Measurements from ENCODE around the gene ADGRB3.

The ADGRB3 gene

DNA sequence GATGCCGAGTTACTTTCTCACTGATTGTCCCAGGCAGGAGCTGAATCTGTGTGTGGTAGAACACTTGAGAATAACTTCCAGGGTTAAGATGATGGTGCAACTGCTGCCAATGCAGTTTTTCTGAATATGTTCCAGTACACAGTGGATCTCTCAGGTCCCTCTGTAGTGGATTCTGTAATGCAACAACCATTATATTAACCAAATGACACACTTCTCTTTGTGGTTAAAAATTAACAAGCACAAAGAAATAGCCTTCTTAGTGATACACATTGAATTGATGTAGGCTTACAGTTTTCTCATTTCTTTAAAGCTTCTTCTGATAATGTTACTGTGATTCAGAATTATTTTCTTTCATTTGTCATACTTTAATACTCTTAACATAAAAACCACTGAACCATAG is 383.8 kb downstream of the ADGRB3 start:
- in situ Hi-C loops (cut with MboI; ENCODE audit: low sequenced_read_pairs), result no loop called here

DNA sequence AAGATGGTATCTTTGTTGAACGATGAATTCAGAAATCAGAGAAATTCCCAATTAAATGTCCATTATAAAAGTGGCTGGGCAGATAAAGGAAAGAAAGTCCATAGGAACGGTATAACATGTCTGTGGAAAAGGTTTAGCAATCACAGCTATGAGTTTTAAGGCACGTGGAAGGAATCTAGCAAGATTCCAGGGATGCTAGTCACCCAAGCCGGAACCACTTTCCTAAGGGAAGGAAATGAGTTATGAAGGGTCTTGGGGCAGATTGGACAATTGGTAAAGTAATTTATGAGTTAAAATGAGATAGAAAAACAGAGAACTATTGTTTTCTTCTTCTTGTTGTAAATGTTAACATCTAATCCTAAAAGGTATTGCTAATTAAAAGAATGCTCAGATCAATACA is 384.8 kb downstream of the ADGRB3 start:
- in situ Hi-C loops (cut with MboI; ENCODE audit: low sequenced_read_pairs), result no loop called here

DNA sequence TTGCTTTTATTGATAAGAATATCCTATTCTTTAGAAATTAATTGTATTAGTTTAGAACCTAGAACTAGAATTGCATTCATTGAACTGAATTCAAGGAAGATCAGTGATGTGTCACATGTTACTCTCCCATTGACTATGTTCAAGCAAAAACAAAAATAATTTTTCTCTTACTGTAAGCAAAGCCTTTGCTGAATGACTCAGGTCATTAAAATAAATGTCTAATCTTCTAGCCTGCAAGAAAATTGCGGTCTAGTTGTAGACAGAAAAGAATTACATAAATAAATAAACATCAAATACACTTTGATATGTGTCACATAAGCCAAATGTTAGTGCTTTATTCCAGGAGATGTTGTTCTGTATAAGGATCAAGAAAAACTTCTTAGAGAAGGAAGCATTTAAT is 387.9 kb downstream of the ADGRB3 start:
- in situ Hi-C loops (cut with MboI; ENCODE audit: low sequenced_read_pairs), result no loop called here

DNA sequence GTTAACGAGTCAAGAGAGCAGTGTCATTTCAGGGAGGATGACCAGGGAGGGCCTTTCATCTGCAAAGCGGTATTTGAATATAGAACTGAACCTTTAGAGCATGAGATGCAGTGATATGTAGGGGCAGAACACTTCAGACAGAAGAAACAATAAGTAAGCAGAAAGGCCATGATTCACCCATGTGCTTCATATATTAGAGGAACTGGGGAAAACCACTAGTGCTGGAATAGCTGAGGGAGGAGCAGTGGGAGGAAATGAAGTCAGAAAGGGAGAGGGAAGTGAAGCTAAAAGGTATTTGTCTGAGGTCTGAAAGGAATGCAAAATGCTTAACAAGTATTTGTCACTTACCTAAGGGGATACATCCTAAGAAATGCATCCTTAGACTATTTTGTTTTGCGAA is 391.2 kb downstream of the ADGRB3 start:
- in situ Hi-C loops (cut with MboI; ENCODE audit: low sequenced_read_pairs), result no loop called here

DNA sequence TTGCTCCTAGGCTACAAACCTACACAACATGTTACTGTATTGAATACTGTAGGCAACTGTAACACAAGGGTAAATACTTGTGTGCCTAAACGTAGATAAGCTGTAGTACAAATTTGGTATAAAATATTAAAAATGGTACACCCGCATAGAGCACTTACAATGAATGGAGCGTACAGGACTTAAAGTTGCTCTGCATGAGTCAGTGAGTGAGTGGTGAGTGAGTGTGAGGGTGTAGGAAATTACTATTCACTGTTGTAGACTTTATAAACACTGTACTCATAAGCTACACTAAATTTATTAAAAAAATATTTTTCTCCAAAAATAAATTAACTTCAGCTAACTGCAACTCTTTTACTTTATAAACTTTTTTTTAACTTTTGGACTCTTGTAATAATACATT is 391.6 kb downstream of the ADGRB3 start:
- in situ Hi-C loops (cut with MboI; ENCODE audit: low sequenced_read_pairs), result no loop called here

DNA sequence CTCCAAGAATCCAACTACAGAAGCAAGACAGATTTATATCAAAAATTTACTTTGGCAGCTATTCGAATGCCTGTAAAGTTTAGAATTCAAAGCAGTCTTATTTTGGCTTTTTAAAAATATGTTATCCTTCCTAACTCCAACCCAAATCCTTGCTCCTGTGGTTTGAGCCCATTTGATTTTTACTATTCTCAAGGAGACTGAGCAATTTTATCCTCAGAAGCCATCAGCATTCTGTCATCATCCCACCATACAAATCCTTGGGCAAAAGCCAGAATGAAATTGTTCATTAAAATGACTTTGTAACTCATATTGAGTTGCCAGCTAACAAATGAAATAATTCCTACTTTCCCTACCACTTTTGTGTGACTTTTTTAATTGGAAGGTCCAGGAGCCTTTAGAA is 392.8 kb downstream of the ADGRB3 start:
- in situ Hi-C loops (cut with MboI; ENCODE audit: low sequenced_read_pairs), result no loop called here

DNA sequence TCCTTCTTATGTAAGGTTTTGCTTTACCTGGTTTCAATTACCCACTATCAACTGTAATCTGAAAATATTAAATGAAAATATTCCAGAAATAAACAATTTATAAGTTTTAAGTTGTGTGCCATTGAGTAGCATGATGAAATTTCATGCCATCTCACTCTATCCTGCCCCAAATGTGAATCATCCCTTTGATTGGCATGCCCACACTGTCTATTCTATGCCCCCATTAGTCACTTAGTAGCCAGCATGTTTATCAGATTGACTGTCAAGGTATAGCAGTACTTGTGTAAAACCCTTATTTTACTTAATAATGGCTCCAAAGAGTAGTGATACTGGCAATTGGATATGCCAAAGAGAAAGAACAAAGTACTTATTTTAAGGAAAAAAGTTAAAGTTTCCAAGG is 403.8 kb downstream of the ADGRB3 start:
- in situ Hi-C loops (cut with MboI; ENCODE audit: low sequenced_read_pairs), result no loop called here

DNA sequence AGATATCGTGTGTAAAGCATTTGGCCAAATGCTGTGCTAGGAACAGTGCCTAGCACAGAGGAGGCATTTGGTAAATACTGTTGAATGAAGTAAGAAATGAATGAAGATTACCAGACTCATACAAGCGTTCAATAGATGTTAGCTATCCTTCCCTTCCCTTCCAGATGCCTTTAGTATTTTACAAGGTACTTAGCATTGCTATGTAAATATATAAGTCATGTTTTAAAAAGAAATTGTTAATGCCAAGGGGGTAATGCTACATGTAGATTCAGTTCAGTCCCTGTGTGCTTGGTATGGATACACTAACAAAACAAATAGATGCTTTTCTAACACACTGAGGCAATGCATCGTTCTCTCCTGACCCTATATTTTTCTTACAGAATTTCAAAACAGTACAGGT is 407.2 kb downstream of the ADGRB3 start:
- in situ Hi-C loops (cut with MboI; ENCODE audit: low sequenced_read_pairs), result no loop called here

DNA sequence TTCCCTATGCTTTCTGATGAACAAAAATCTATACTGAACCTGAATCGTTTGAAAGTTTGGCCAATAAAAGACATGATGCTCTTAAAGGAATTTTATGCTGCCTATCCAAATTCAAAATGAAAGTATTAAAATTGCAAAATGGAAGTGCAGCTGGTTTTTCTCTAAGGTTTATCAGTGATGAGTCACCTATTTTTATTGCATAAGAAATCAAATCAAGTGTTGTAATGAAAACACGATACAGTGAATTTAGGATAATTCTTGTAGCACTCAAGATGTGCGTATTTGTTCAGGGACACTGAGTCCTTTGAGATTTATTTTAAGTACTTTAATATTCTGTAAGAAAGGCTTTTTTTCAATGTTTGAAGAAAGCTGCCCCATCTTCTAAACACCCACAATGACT is 409.5 kb downstream of the ADGRB3 start:
- in situ Hi-C loops (cut with MboI; ENCODE audit: low sequenced_read_pairs), result no loop called here

DNA sequence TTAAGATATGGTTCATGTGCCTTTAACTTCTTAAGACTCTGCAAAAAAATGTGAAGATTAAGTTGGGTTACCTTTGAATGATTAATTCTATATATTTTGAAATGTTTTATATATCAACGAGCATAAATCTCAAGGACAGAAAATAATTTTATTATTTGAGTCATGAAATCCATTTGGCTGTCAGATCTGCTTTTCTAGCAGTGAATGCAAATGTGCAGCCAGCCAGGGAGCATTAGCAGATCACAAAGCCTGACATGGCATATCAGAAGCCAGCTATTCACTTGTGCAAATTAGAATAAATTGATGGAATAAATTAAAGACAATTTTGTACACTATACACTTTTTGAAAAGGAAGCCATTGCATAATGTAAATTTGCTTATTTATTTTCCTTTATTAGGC is 424.3 kb downstream of the ADGRB3 start:
- in situ Hi-C loops (cut with MboI; ENCODE audit: low sequenced_read_pairs), result no loop called here

DNA sequence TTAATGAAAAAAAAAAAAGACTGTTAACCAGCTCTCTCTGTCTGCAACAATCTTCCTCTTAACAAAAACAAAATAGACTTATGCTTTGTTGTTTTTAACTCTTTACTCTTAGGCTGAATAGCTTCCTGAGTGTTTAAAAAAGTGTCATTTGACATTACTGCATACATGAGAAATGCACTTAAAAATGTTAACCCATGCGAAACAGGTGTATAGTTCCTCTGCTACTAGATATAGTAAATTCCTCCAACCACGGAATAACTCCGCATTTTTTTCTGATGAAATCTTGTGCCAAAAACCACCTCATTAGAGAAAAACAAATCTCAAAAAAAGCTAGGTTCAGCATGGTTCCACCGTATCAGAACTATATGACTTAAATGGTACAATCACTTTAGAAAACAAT is 426.0 kb downstream of the ADGRB3 start:
- in situ Hi-C loops (cut with MboI; ENCODE audit: low sequenced_read_pairs), result no loop called here

DNA sequence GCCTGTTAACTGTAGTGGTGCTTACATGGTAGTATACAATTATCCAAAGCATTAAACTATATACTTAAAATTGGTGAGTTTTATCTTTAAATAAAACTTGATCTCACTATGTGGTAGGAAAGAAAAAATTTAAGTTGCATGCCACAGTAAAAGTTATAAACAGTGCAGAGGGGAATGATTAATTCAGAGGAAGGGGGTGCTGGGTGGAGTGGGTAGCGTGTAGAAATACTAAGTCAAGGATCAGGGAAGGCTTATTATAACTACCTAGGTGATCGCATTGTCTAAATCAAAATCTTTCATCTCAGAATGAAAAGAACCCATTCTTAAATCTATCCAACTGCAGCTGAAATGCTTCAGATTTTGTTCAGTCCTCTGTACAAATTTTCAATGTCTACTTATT is 428.3 kb downstream of the ADGRB3 start:
- in situ Hi-C loops (cut with MboI; ENCODE audit: low sequenced_read_pairs), result no loop called here

DNA sequence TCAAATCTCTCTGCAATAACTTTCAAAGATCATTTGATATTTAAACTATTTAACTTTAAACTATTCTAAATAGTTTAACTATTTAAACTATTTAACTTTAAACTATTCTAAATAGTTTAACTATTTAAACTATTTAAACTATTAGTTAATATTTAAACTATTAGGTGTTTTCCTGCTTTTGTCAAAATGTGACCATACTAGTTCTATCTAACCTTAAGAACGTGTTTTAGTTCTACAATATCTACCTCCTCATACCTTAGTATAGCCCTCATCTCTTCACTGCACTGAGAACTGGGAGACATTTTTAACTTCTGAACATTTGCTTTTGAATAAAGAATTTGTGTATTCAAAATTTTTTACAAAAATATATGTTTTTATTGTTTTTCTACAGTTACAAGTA is 429.1 kb downstream of the ADGRB3 start:
- in situ Hi-C loops (cut with MboI; ENCODE audit: low sequenced_read_pairs), result no loop called here

DNA sequence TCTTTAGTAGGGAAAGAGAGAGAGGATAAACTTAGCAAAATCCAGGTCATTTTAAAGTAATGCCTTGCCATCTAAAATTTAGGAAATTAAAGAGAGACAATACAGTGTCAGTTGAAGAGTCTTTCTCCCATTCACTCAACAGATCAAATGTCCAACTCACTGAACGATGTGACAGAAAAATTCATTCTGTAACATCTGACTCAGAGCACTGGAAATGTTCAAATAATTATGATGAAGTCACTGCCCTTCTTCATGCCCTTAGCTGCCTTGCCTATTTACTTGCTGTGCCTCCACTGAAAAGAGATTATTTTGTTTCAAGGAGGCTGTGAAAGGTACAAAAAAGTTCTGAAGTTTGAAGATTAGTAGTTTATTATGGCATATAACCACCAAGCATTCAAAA is 434.8 kb downstream of the ADGRB3 start:
- in situ Hi-C loops (cut with MboI; ENCODE audit: low sequenced_read_pairs), result no loop called here

DNA sequence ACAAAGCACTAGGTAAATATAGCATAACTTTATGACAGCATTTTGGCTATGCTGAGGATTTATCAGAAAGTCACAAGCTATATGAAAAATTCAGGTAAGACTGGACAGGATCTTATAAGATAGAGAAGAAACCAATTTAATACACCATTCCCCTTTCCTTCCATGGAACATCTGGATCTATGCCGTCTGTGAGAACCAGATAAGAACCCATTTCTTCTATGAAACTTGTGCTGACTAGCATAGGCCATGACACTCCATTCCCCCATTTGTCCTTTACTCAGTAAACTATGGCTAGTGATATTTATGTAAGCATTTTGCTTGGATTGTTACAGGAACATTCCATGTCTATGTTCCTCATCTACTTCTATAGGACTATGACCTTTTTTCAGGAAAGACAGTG is 437.7 kb downstream of the ADGRB3 start:
- in situ Hi-C loops (cut with MboI; ENCODE audit: low sequenced_read_pairs), result no loop called here

DNA sequence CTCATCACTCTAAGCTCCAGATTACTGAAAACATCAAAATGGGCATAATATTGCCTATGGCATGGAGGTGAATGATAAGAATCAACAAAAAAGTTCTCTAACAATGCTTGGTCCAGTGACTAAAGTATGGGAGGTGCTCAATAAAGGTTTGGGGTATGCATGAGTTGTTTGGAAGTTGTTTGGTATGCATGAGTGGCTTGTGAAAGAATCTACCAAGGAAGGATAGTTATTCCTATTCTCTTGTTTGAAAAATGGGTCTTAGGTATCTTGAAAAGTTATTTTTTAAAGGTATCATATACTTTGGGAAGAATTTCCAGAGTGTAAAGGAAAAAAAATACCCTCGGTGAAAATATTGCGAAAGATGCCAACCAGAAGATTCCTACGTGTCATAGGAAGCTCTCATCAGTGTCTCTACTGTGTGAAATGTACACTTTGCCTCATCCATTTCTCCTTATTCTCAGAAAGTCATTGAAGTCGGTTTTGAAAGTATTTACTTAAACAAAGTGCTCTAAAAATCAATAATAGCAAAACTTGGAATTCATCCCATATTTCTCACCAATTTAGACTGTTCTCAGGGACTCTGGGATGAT is 449.8 kb downstream of the ADGRB3 start:
- in situ Hi-C loops (cut with MboI; ENCODE audit: low sequenced_read_pairs), result no loop called here

DNA sequence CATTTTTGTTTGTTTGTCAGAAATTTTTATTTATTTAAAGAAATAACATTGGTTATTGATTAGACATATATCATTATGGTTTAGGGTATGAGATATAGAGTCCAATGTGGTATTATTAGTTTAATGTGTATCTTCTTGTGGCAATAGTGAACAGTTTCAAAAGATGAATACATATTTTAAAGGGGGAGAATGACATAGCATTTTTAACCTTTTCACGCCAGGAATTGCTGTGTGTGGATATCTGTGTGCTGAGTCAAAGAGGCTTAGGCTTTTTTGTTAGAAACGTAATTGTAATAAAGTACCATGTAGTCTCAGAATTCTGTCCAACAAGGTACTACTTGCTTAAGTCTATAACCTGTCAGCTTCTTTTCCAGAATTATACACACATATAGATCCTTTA is 451.6 kb downstream of the ADGRB3 start:
- in situ Hi-C loops (cut with MboI; ENCODE audit: low sequenced_read_pairs), result no loop called here

DNA sequence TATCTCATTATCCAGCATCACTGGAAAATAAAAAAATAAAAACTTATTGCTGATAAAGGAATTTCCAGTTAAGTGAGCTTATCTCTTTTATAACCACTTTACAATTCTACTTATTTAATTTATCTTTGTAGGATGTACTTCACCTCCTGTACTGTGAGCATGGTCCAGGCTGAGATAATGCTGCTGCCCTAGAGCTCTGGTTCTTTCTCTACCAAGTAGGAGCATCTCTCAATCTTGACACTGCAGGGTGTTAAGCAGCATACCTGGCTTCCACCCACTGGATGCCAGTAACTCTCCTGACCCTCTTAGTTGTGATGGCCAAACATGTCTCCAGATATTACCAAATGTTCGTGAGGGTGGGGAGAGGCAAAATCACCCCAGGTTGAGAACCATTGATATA is 454.5 kb downstream of the ADGRB3 start:
- in situ Hi-C loops (cut with MboI; ENCODE audit: low sequenced_read_pairs), result no loop called here

DNA sequence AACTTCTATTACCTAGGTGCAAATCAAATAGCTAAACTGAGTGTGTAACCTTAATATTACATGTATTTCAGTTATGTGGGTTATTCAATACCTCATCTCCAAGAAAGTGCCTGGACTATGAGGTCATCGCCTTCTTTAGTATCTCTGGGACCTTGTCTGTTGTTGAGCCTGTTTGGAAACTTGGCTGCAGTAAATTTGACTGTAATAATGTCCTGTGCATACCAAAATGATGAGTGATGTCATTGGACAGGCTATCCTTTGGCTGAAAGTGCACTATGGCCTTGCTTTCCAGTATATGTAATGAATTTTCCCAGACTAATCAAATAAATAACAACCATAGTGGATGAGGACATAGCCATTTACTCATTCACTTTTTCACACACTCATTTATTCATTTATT is 455.1 kb downstream of the ADGRB3 start:
- in situ Hi-C loops (cut with MboI; ENCODE audit: low sequenced_read_pairs), result no loop called here

DNA sequence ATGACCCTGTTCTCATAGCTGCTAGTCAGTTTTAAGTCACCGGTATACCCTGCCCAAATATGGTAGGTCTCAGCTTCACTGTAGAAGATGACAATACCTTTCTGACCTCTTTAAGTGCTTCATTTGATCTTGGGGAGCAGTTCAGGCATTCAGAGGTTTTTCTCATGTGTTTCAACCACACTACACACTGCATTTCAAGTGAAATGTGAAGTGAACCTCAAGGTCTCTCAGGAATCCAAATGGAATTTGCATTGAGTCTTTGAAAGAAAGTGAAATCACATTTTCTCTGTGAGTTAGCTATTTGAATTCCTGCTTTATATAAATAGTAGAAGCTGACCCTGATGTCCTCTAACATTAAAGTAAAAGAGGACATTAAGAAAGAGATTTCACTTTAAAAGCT is 461.6 kb downstream of the ADGRB3 start:
- in situ Hi-C loops (cut with MboI; ENCODE audit: low sequenced_read_pairs), result no loop called here

DNA sequence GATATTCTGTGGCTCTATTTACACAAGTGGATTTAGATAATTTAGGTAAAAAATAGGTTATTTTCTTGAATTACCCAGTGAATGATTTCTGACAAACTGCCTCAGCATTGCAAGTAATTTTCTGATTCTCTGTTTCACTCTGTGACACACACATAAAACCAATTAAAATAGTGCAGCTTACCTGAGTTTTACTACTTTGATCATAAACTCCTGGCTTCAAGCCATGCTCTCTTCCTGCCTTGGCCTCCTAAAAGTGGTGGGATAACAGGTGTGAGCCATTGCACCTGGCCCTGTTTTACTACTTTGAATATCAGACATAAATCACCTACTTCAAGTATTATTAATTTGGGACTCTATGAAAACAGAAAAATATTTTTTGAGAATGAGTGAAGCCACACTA is 462.9 kb downstream of the ADGRB3 start:
- in situ Hi-C loops (cut with MboI; ENCODE audit: low sequenced_read_pairs), result no loop called here

DNA sequence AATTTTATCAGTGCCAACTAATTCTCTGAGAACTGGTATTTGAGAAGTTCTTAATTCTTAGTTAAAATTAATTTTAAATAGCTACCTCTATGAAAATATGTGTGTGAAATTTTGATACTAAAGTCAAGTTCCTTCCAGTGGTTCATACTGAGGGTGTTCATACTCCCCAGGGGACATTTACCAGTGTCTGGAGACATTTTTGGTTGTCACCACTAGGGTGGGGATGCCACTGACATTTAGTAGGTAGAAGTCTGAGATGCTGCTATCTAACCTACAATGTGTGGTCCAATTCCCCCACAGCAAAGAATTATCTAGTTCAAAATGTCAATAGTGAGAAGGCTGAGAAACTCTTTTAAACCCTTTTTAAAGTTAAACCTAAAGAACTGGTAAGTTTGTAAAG is 463.8 kb downstream of the ADGRB3 start:
- in situ Hi-C loops (cut with MboI; ENCODE audit: low sequenced_read_pairs), result no loop called here

DNA sequence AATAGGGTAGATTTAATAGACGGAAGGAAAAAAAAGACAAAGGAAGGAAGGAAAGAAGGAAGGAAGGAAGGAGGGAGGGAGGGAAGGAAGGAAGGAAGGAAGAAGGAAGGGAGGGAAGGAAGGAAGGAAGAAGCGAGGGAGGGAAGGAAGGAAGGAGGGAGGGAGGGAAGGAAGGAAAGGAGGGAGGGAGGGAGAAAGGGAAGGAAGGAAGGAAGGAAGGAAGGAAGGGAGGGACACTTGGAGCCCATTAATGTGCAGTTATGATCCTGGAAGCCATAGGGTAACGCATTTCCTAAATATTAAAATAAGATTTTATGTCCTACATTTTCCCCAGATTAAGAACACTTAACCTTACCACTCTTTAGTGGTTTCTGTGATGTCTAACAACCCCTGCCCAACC is 465.7 kb downstream of the ADGRB3 start:
- in situ Hi-C loops (cut with MboI; ENCODE audit: low sequenced_read_pairs), result no loop called here

DNA sequence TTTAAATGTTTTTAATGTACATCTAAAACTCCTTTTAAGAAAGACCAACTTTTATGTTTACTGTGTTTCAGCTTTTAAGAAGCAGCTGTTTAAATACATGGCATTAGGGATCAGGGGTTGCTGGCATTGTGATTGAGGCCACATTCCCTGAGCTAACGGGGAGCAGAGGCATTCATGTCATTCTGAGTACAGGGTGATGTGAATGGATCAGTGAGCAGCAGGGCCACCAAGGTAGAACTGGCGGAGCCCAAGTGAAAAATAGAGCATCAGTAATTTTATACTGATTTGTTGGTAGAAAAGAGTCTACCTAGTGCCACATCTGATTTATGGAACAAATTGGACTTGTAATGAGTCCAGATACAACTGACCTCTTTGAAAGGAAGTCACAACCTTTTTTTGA is 467.3 kb downstream of the ADGRB3 start:
- in situ Hi-C loops (cut with MboI; ENCODE audit: low sequenced_read_pairs), result no loop called here
